ENCODE measurements around the gene TFB1M. TPM values are rescaled to one million over a fixed set of nuclear protein-coding genes. Genes with fewer than 3 reads are reported as not detected.

TFB1M gene
- total RNA-seq, 1 experiment from 2014 or later: 31.0 TPM

GRCh38 chr6:155273431-155273830, 40.9 kb downstream of the TFB1M start:
- H3K27ac Mint-ChIP-seq (ENCODE audit: low read depth, unreplicated experiment): peak overlapping the region; percentile 79
- no peaks in the 10 kb centered on the region for H3K9me3 Mint-ChIP-seq (ENCODE audit: unreplicated experiment)
- no peaks in the 10 kb centered on the region for H3K27me3 Mint-ChIP-seq (ENCODE audit: insufficient read depth, unreplicated experiment)
- CTCF ChIA-PET: no interaction called here
- no TSS peak for BruUV-seq (replicated peaks)
- POLR2A ChIA-PET: interaction anchor here (1.0 kb wide), 1 partner anchor 8 kb away, joined by 3 read pairs; no protein-coding TSS in a partner anchor
- intact Hi-C loops (cut with micrococcal nuclease): no loop called here
- no peak for TF ChIP-seq CTCF (IDR thresholded peaks at IDR 0.05; ENCODE audit: unreplicated experiment)
- peaks cover 6% of the 10 kb centered on the region for H3K36me3 Mint-ChIP-seq (ENCODE audit: insufficient read depth, unreplicated experiment)
- no peak overlapping the region for H3K4me3 Mint-ChIP-seq (ENCODE audit: unreplicated experiment)
- peak; percentile 10 for DNase-seq (ENCODE audit: unreplicated experiment)
- peaks cover 7% of the 10 kb centered on the region for H3K4me1 Mint-ChIP-seq (ENCODE audit: insufficient read depth, unreplicated experiment)

GRCh38 chr6:155272353-155273232, 41.7 kb downstream of the TFB1M start:
- BruUV-seq (replicated peaks): no TSS peak
- H3K4me1 Mint-ChIP-seq (ENCODE audit: insufficient read depth, unreplicated experiment): peaks cover 7% of the 10 kb centered on the region
- ChIA-PET CTCF (interaction anchor here (0.8 to 2.0 kb wide), 3 partner anchors 24 to 599 kb away, joined by 3 to 6 read pairs (median 5); no protein-coding TSS in a partner anchor), POLR2A (no interaction called here)
- no peak overlapping the region for H3K4me3 Mint-ChIP-seq (ENCODE audit: unreplicated experiment)
- peaks cover 6% of the 10 kb centered on the region for H3K36me3 Mint-ChIP-seq (ENCODE audit: insufficient read depth, unreplicated experiment)
- intact Hi-C loops (cut with micrococcal nuclease): no loop called here
- H3K27ac Mint-ChIP-seq (ENCODE audit: low read depth, unreplicated experiment): no peak overlapping the region
- H3K9me3 Mint-ChIP-seq (ENCODE audit: unreplicated experiment): no peaks in the 10 kb centered on the region
- no peak for TF ChIP-seq CTCF (IDR thresholded peaks at IDR 0.05; ENCODE audit: unreplicated experiment)
- DNase-seq (ENCODE audit: unreplicated experiment): no peak
- no peaks in the 10 kb centered on the region for H3K27me3 Mint-ChIP-seq (ENCODE audit: insufficient read depth, unreplicated experiment)

GRCh38 chr6:155271145-155271544, 43.1 kb downstream of the TFB1M start:
- Mint-ChIP-seq H3K36me3 (ENCODE audit: insufficient read depth, unreplicated experiment) (peaks cover 13% of the 10 kb centered on the region), H3K27ac (ENCODE audit: low read depth, unreplicated experiment) (no peak overlapping the region), H3K27me3 (ENCODE audit: insufficient read depth, unreplicated experiment) (no peaks in the 10 kb centered on the region), H3K4me3 (ENCODE audit: unreplicated experiment) (no peak overlapping the region), H3K9me3 (ENCODE audit: unreplicated experiment) (no peaks in the 10 kb centered on the region), H3K4me1 (ENCODE audit: insufficient read depth, unreplicated experiment) (peaks cover 7% of the 10 kb centered on the region)
- intact Hi-C loops (cut with micrococcal nuclease): no loop called here
- POLR2A ChIA-PET: interaction anchor here (2.2 kb wide), 1 partner anchor 44 kb away, joined by 6 read pairs; no protein-coding TSS in a partner anchor
- CTCF ChIA-PET: interaction anchor here (0.6 to 2.0 kb wide), 6 partner anchors 10 to 597 kb away, joined by 3 to 5 read pairs (median 3); no protein-coding TSS in a partner anchor
- BruUV-seq (replicated peaks): no TSS peak
- DNase-seq (ENCODE audit: unreplicated experiment): no peak
- no peak for TF ChIP-seq CTCF (IDR thresholded peaks at IDR 0.05; ENCODE audit: unreplicated experiment)

GRCh38 chr6:155270561-155271091, 43.7 kb downstream of the TFB1M start:
- H3K27ac Mint-ChIP-seq (ENCODE audit: low read depth, unreplicated experiment): no peak overlapping the region
- POLR2A ChIA-PET: interaction anchor here (2.2 kb wide), 1 partner anchor 44 kb away, joined by 6 read pairs; no protein-coding TSS in a partner anchor

More at GRCh38 chr6:155270561-155271091, 43.7 kb downstream of the TFB1M start:
- Mint-ChIP-seq H3K27me3 (ENCODE audit: insufficient read depth, unreplicated experiment) (no peaks in the 10 kb centered on the region), H3K9me3 (ENCODE audit: unreplicated experiment) (no peaks in the 10 kb centered on the region), H3K4me3 (ENCODE audit: unreplicated experiment) (no peak overlapping the region), H3K4me1 (ENCODE audit: insufficient read depth, unreplicated experiment) (peaks cover 7% of the 10 kb centered on the region), H3K36me3 (ENCODE audit: insufficient read depth, unreplicated experiment) (peaks cover 9% of the 10 kb centered on the region)
- CTCF ChIA-PET: interaction anchor here (0.6 to 2.0 kb wide), 7 partner anchors 10 to 1985 kb away, joined by 3 to 5 read pairs (median 3); no protein-coding TSS in a partner anchor
- no peak for DNase-seq (ENCODE audit: unreplicated experiment)
- no peak for TF ChIP-seq CTCF (IDR thresholded peaks at IDR 0.05; ENCODE audit: unreplicated experiment)
- BruUV-seq (replicated peaks): no TSS peak
- intact Hi-C loops (cut with micrococcal nuclease): no loop called here
